ACC112 (cell line): ENCODE data around the gene CTU1.

Source experiments
- H2AFZ ChIP-seq: fragments of 200-600 bp; sonication (generic); one replicate; pipeline ENCODE4 v1.6.0; 2017; ENCODE audit warnings: antibody characterized with exemption, low read length; ENCODE audit not compliant: unreplicated experiment
- H3K27ac ChIP-seq: fragments of 200-600 bp; sonication (generic); 2 replicates; pipeline ENCODE4 v1.5.1; 2014; ENCODE audit warnings: low read depth, mild to moderate bottlenecking, antibody characterized with exemption, low read length, moderate library complexity
- H3K27me3 ChIP-seq: fragments of 200-600 bp; sonication (generic); 2 replicates; pipeline ENCODE4 v1.6.1; 2014; ENCODE audit warnings: mild to moderate bottlenecking, antibody characterized with exemption, low read length, moderate library complexity, mixed read lengths; ENCODE audit not compliant: insufficient read depth
- H3K36me3 ChIP-seq: fragments of 200-600 bp; sonication (generic); 2 replicates; pipeline ENCODE4 v1.6.1; 2016; ENCODE audit warnings: mild to moderate bottlenecking, antibody characterized with exemption, low read length, moderate library complexity, mixed read lengths; ENCODE audit not compliant: insufficient read depth
- H3K4me1 ChIP-seq: fragments of 200-600 bp; sonication (generic); one replicate; pipeline ENCODE4 v1.6.1; 2016; ENCODE audit warnings: low read length, mixed read lengths; ENCODE audit not compliant: insufficient read depth, unreplicated experiment, control insufficient read depth
- H3K4me3 ChIP-seq: fragments of 200-600 bp; sonication (generic); 2 replicates; pipeline ENCODE4 v1.5.1; 2014; ENCODE audit warnings: mild to moderate bottlenecking, low read depth, low read length
- H3K79me2 ChIP-seq: fragments of 200-600 bp; sonication (generic); one replicate; pipeline ENCODE4 v1.6.0; 2016; ENCODE audit warnings: low read length; ENCODE audit not compliant: control insufficient read depth, unreplicated experiment, insufficient read depth

CTU1 gene

GRCh38 chr19:51131780-51132680 lies 23.8 kb upstream of the CTU1 start:
- peaks cover 20% of the 10 kb centered on the region for H3K27me3 ChIP-seq
- no peaks in the 10 kb centered on the region for H3K36me3 ChIP-seq
- H3K4me1 ChIP-seq, result peaks cover 15% of the 10 kb centered on the region

GRCh38 chr19:51129716-51130115 lies 21.5 kb upstream of the CTU1 start:
- no peak overlapping the region for H3K4me3 ChIP-seq
- H3K27me3 ChIP-seq, result peaks cover 9% of the 10 kb centered on the region; the same call in 1 of the 2 replicates
- peaks cover 15% of the 10 kb centered on the region for H3K4me1 ChIP-seq
- H3K27ac ChIP-seq, result no peak overlapping the region
- no peak overlapping the region for H2AFZ ChIP-seq
- no peaks in the 10 kb centered on the region for H3K79me2 ChIP-seq
- H3K36me3 ChIP-seq, result no peaks in the 10 kb centered on the region

More at GRCh38 chr19:51131780-51132680, 23.8 kb upstream of the CTU1 start:
- H2AFZ ChIP-seq, result no peak overlapping the region
- no peak overlapping the region for H3K27ac ChIP-seq
- H3K4me3 ChIP-seq, result peak overlapping the region; percentile 33; the same call in 1 of the 2 replicates
- no peaks in the 10 kb centered on the region for H3K79me2 ChIP-seq

- no peaks in the 10 kb centered on the region for H3K36me3 ChIP-seq
- H3K27ac ChIP-seq, result no peak overlapping the region
Measured at GRCh38 chr19:51128227-51128626, 20.0 kb upstream of the CTU1 start.

GRCh38 chr19:51127755-51128154 lies 19.5 kb upstream of the CTU1 start:
- no peaks in the 10 kb centered on the region for H3K79me2 ChIP-seq
- no peaks in the 10 kb centered on the region for H3K36me3 ChIP-seq
- H3K4me1 ChIP-seq, result peaks cover 15% of the 10 kb centered on the region
- H3K4me3 ChIP-seq, result no peak overlapping the region
- peaks cover 9% of the 10 kb centered on the region; the same call in 1 of the 2 replicates for H3K27me3 ChIP-seq
- H3K27ac ChIP-seq, result no peak overlapping the region
- no peak overlapping the region for H2AFZ ChIP-seq

More at GRCh38 chr19:51128227-51128626, 20.0 kb upstream of the CTU1 start:
- Histone ChIP-seq H3K4me1 (peaks cover 15% of the 10 kb centered on the region), H3K27me3 (peaks cover 9% of the 10 kb centered on the region; the same call in 1 of the 2 replicates), H3K4me3 (no peak overlapping the region), H2AFZ (no peak overlapping the region), H3K79me2 (no peaks in the 10 kb centered on the region)

GRCh38 chr19:51127032-51127431 lies 18.8 kb upstream of the CTU1 start:
- no peak overlapping the region for H3K4me3 ChIP-seq
- H3K36me3 ChIP-seq, result no peaks in the 10 kb centered on the region
- H3K79me2 ChIP-seq, result no peaks in the 10 kb centered on the region
- peaks cover 9% of the 10 kb centered on the region; the same call in 1 of the 2 replicates for H3K27me3 ChIP-seq
- no peak overlapping the region for H2AFZ ChIP-seq
- peaks cover 14% of the 10 kb centered on the region for H3K4me1 ChIP-seq
- no peak overlapping the region for H3K27ac ChIP-seq

- Histone ChIP-seq H3K4me1 (peaks cover 12% of the 10 kb centered on the region), H3K79me2 (no peaks in the 10 kb centered on the region), H3K4me3 (no peak overlapping the region), H3K27me3 (peaks cover 5% of the 10 kb centered on the region; the same call in 1 of the 2 replicates), H2AFZ (no peak overlapping the region), H3K27ac (no peak overlapping the region), H3K36me3 (no peaks in the 10 kb centered on the region)
Measured at GRCh38 chr19:51125421-51126075, 17.3 kb upstream of the CTU1 start.

- Histone ChIP-seq H3K79me2 (no peaks in the 10 kb centered on the region), H2AFZ (no peak within 1 kb of the TSS), H3K36me3 (no peaks in the 10 kb centered on the region), H3K4me3 (no peak within 1 kb of the TSS), H3K27me3 (no peaks in the 10 kb centered on the region), H3K27ac (no peak within 1 kb of the TSS), H3K4me1 (peaks cover 12% of the 10 kb centered on the region)
Measured at GRCh38 chr19:51124729-51125128, 16.5 kb upstream of the CTU1 start, which contains the start of gene SIGLEC9. Gene SIGLEC9 (plus strand): TSS chr19:51124906. CDS start chr19:51124975, 69 bp downstream.

- Histone ChIP-seq H3K4me3 (no peak overlapping the region), H3K27ac (no peak overlapping the region), H3K27me3 (no peaks in the 10 kb centered on the region), H3K36me3 (no peaks in the 10 kb centered on the region), H3K4me1 (peaks cover 12% of the 10 kb centered on the region), H2AFZ (no peak overlapping the region), H3K79me2 (no peaks in the 10 kb centered on the region)
Measured at GRCh38 chr19:51124216-51124615, 16.0 kb upstream of the CTU1 start.

GRCh38 chr19:51123802-51124201 lies 15.6 kb upstream of the CTU1 start:
- H3K27ac ChIP-seq, result no peak overlapping the region
- H3K4me1 ChIP-seq, result peaks cover 11% of the 10 kb centered on the region
- no peak overlapping the region for H2AFZ ChIP-seq

GRCh38 chr19:51123381-51123800 lies 15.2 kb upstream of the CTU1 start:
- no peak overlapping the region for H3K27ac ChIP-seq
- no peaks in the 10 kb centered on the region for H3K27me3 ChIP-seq
- H2AFZ ChIP-seq, result no peak overlapping the region
- H3K79me2 ChIP-seq, result no peaks in the 10 kb centered on the region
- peaks cover 7% of the 10 kb centered on the region for H3K4me1 ChIP-seq
- H3K4me3 ChIP-seq, result no peak overlapping the region
- no peaks in the 10 kb centered on the region for H3K36me3 ChIP-seq

More at GRCh38 chr19:51123802-51124201, 15.6 kb upstream of the CTU1 start:
- Histone ChIP-seq H3K36me3 (no peaks in the 10 kb centered on the region), H3K79me2 (no peaks in the 10 kb centered on the region), H3K4me3 (no peak overlapping the region), H3K27me3 (no peaks in the 10 kb centered on the region)
